NCI-H187 treated with DMSO at 0.1 percent for 48 hours (cell line): ENCODE data around the gene CELF4.

Source experiments
- DNase-seq: peaks from one replicate; lab custom pipeline; 2025; lab: John Stamatoyannopoulos, UW

Gene CELF4

GRCh38 chr18:37547196-37547827, 18.3 kb downstream of the CELF4 start:
- no peak for DNase-seq

- no peak for DNase-seq
These were observed 18.9 kb downstream of the CELF4 start for GRCh38 chr18:37546651-37547050.

GRCh38 chr18:37546272-37546537, 19.4 kb downstream of the CELF4 start:
- no peak for DNase-seq

- no peak for DNase-seq
These were observed 19.9 kb downstream of the CELF4 start for GRCh38 chr18:37545461-37546271.

GRCh38 chr18:37544713-37545112, 20.9 kb downstream of the CELF4 start:
- no peak for DNase-seq

- DNase-seq = no peak
These were observed 21.4 kb downstream of the CELF4 start for GRCh38 chr18:37544217-37544616.

GRCh38 chr18:37543321-37543720, 22.3 kb downstream of the CELF4 start:
- no peak for DNase-seq

GRCh38 chr18:37541517-37541916, 24.1 kb downstream of the CELF4 start:
- no peak for DNase-seq

- DNase-seq = no peak
These were observed 25.0 kb downstream of the CELF4 start for GRCh38 chr18:37540424-37541138.

- no peak for DNase-seq
These were observed 26.4 kb downstream of the CELF4 start for GRCh38 chr18:37539236-37539635.

GRCh38 chr18:37538526-37539205, 26.9 kb downstream of the CELF4 start:
- no peak for DNase-seq

GRCh38 chr18:37537868-37538525, 27.6 kb downstream of the CELF4 start:
- DNase-seq = no peak

- DNase-seq = no peak
These were observed 28.9 kb downstream of the CELF4 start for GRCh38 chr18:37536656-37537055.

- DNase-seq = no peak
These were observed 29.6 kb downstream of the CELF4 start for GRCh38 chr18:37535968-37536367.

GRCh38 chr18:37534627-37535026, 31.0 kb downstream of the CELF4 start:
- DNase-seq = no peak

GRCh38 chr18:37533647-37534584, 31.7 kb downstream of the CELF4 start:
- no peak for DNase-seq

- no peak for DNase-seq
These were observed 32.7 kb downstream of the CELF4 start for GRCh38 chr18:37532917-37533316.

- DNase-seq = no peak
These were observed 35.7 kb downstream of the CELF4 start for GRCh38 chr18:37529863-37530262.

- no peak for DNase-seq
These were observed 36.3 kb downstream of the CELF4 start for GRCh38 chr18:37529296-37529695.

GRCh38 chr18:37527395-37527794, 38.2 kb downstream of the CELF4 start:
- DNase-seq = no peak

- no peak for DNase-seq
These were observed 40.4 kb downstream of the CELF4 start for GRCh38 chr18:37525262-37525585.
